IMR-90 (cell line): Measurements from ENCODE around the gene CYFIP2. TPM values are rescaled to one million over a fixed set of nuclear protein-coding genes. Genes with fewer than 3 reads are reported as not detected.
A peak's percentile ranks its signal among the peaks of the same experiment; 100 is the strongest.

Experiments
- ATAC-seq: fragments of 200-7000 bp; cut with Tn5 transposase; 2 replicates; pipeline ENCODE4 v1.9.1; 2020; ENCODE audit warnings: low read depth, mild to moderate bottlenecking, moderate library complexity
- BruUV-seq: library from RNA; stranded (reverse); fragments of 400-500 nt; replicated peaks from 2 replicates; lab custom pipeline; 2021; lab: Mats Ljungman, UMichigan
- CTCF ChIA-PET: fragments of 300-600 bp; formaldehyde crosslinking; extraction: SDS; loops from one replicate; lab custom pipeline; 2021; ENCODE audit warnings: antibody characterized with exemption; lab: Yijun Ruan, JAX
- POLR2A ChIA-PET: fragments of 300-600 bp; sonication (Branson Sonifier 250); formaldehyde crosslinking; loops from one replicate; lab custom pipeline; 2022; ENCODE audit warnings: antibody characterized with exemption; ENCODE audit not compliant: unreplicated experiment; lab: Charles Lee
- DNase-seq: peaks from one replicate; pipeline ENCODE4 v3.0.0; 2013
- H2AFZ ChIP-seq: replicated peaks from 2 replicates; pipeline ENCODE3; 2013; ENCODE audit warnings: low read length, mild to moderate bottlenecking; ENCODE audit not compliant: poor library complexity
- H2AK5ac ChIP-seq: 2 replicates; pipeline ENCODE4 v1.6.1; 2013; ENCODE audit warnings: low read depth, low read length, inconsistent platforms
- H2AK9ac ChIP-seq: replicated peaks from 2 replicates; pipeline ENCODE3; 2013; ENCODE audit warnings: mild to moderate bottlenecking, low read depth, low read length, moderate library complexity; ENCODE audit not compliant: poor library complexity
- H2BK120ac ChIP-seq: 2 replicates; pipeline ENCODE4 v1.6.1; 2013; ENCODE audit warnings: low read depth, low read length, inconsistent platforms
- H2BK15ac ChIP-seq: 3 replicates; pipeline ENCODE4 v1.6.1; 2013; ENCODE audit warnings: low read depth, low read length, inconsistent platforms
- H2BK20ac ChIP-seq: 2 replicates; pipeline ENCODE4 v1.6.1; 2013; ENCODE audit warnings: low read depth, mild to moderate bottlenecking, inconsistent platforms, low read length, moderate library complexity
- H2BK5ac ChIP-seq: 2 replicates; pipeline ENCODE4 v1.6.1; 2013; ENCODE audit warnings: mild to moderate bottlenecking, low read depth, low read length, inconsistent platforms; ENCODE audit not compliant: poor library complexity, severe bottlenecking
- H3K14ac ChIP-seq: replicated peaks from 2 replicates; pipeline ENCODE4 v1.6.1; 2013; ENCODE audit warnings: low read depth, low read length, inconsistent platforms
- H3K18ac ChIP-seq: 2 replicates; pipeline ENCODE4 v1.6.1; 2013; ENCODE audit warnings: low read depth, low read length, control low read depth
- H3K23ac ChIP-seq: 2 replicates; pipeline ENCODE4 v1.6.1; 2013; ENCODE audit warnings: low read depth, low read length, inconsistent platforms
- H3K27ac ChIP-seq: 2 replicates; pipeline ENCODE4 v1.5.1; 2013; ENCODE audit warnings: mild to moderate bottlenecking, control low read depth, low read length; ENCODE audit not compliant: insufficient read depth
- H3K27me3 ChIP-seq: 2 replicates; pipeline ENCODE4 v1.6.1; 2013; ENCODE audit warnings: low read length; ENCODE audit not compliant: control insufficient read depth, insufficient read depth
- H3K36me3 ChIP-seq: 2 replicates; pipeline ENCODE4 v1.6.1; 2013; ENCODE audit warnings: low read length, mixed read lengths; ENCODE audit not compliant: control insufficient read depth, insufficient read depth
- H3K4ac ChIP-seq: 2 replicates; pipeline ENCODE4 v1.6.1; 2013; ENCODE audit warnings: low read depth, low read length, inconsistent platforms
- H3K4me1 ChIP-seq: 2 replicates; pipeline ENCODE4 v1.6.1; 2013; ENCODE audit warnings: low read length, mixed read lengths; ENCODE audit not compliant: control insufficient read depth, insufficient read depth
- H3K4me2 ChIP-seq: 2 replicates; pipeline ENCODE4 v1.6.1; 2013; ENCODE audit warnings: low read depth, mild to moderate bottlenecking, control low read depth, low read length, moderate library complexity
- H3K4me3 ChIP-seq: 2 replicates; pipeline ENCODE4 v1.5.1; 2013; ENCODE audit warnings: low read depth, mild to moderate bottlenecking, control low read depth, low read length, moderate library complexity; ENCODE audit not compliant: insufficient read depth
- H3K56ac ChIP-seq: 2 replicates; pipeline ENCODE4 v1.6.1; 2013; ENCODE audit warnings: low read length, inconsistent platforms; ENCODE audit not compliant: insufficient read depth; ENCODE audit errors: extremely low read depth
- H3K79me1 ChIP-seq, 2 experiments: 2 replicates each; pipeline ENCODE4 v1.6.1; 2013; ENCODE audit warnings: low read length in 2 of 2, inconsistent platforms in 1 of 2, low read depth in 1 of 2
- H3K9ac ChIP-seq: 2 replicates; pipeline ENCODE4 v1.6.1; 2013; ENCODE audit warnings: low read depth, low read length, control low read depth
- H3K9me1 ChIP-seq: 2 replicates; pipeline ENCODE4 v1.6.1; 2013; ENCODE audit warnings: low read length, inconsistent platforms; ENCODE audit not compliant: insufficient read depth
- H3K9me3 ChIP-seq: 2 replicates; pipeline ENCODE4 v1.6.1; 2013; ENCODE audit warnings: low read length; ENCODE audit not compliant: control insufficient read depth, insufficient read depth
- H4K20me1 ChIP-seq: 2 replicates; pipeline ENCODE4 v1.6.1; 2013; ENCODE audit warnings: low read length, inconsistent platforms; ENCODE audit not compliant: insufficient read depth
- H4K5ac ChIP-seq: 2 replicates; pipeline ENCODE4 v1.6.1; 2013; ENCODE audit warnings: mild to moderate bottlenecking, low read depth, low read length, control low read depth
- H4K8ac ChIP-seq, 2 experiments: 2 replicates each; pipeline ENCODE4 v1.6.1; 2013; ENCODE audit warnings: low read depth in 2 of 2, low read length in 2 of 2, control low read depth in 1 of 2, inconsistent platforms in 1 of 2
- H4K91ac ChIP-seq: 2 replicates; pipeline ENCODE4 v1.6.1; 2013; ENCODE audit warnings: low read depth, low read length, inconsistent platforms; ENCODE audit not compliant: insufficient read depth
- BHLHE40 ChIP-seq: fragments of 150-350 bp; IDR thresholded peaks from 2 replicates; pipeline ENCODE4 v1.6.1; 2016; ENCODE audit warnings: mild to moderate bottlenecking, low read depth, low read length
- CEBPB ChIP-seq: IDR thresholded peaks from 2 replicates; pipeline ENCODE4 v1.6.1; 2012; ENCODE audit warnings: low read depth, low read length, improper control_type of control experiment
- CHD1 ChIP-seq: IDR thresholded peaks from 2 replicates; pipeline ENCODE4 v1.6.1; 2012; ENCODE audit warnings: low read depth, low read length, improper control_type of control experiment
- FOS ChIP-seq: fragments of 150-350 bp; IDR thresholded peaks from 2 replicates; pipeline ENCODE4 v1.6.1; 2016; ENCODE audit warnings: low read depth, low read length
- MAZ ChIP-seq: IDR thresholded peaks from 2 replicates; pipeline ENCODE4 v1.6.1; 2012; ENCODE audit warnings: low read depth, mild to moderate bottlenecking, low read length, improper control_type of control experiment, moderate library complexity, borderline replicate concordance
- MXI1 ChIP-seq: IDR thresholded peaks from 2 replicates; pipeline ENCODE4 v1.6.1; 2012; ENCODE audit warnings: low read depth, mild to moderate bottlenecking, low read length, moderate library complexity, borderline replicate concordance
- RCOR1 ChIP-seq: IDR thresholded peaks from 2 replicates; pipeline ENCODE4 v1.6.1; 2012; ENCODE audit warnings: mild to moderate bottlenecking, low read length, improper control_type of control experiment; ENCODE audit not compliant: insufficient replicate concordance
- SMC3 ChIP-seq: fragments of 150-350 bp; IDR thresholded peaks from 2 replicates; pipeline ENCODE4 v1.6.1; 2016; ENCODE audit warnings: low read depth, mild to moderate bottlenecking, antibody characterized with exemption, low read length, moderate library complexity
- WGBS, 2 experiments: methylation state at CpG; one replicate each; pipeline versions ENCODE4 v1.1.5 to v1.1.7; 2013; ENCODE audit warnings: missing lambda C conversion rate in 2 of 2; ENCODE audit not compliant: insufficient read length in 1 of 2; ENCODE audit errors: extremely low coverage in 2 of 2; 5-methylcytosine and 5-hydroxymethylcytosine counted together
- dilution Hi-C: fragments of 300-500 bp; cut with HindIII; formaldehyde crosslinking; loops from one replicate; pipeline ENCODE4 v1.14.3; 2018; ENCODE audit warnings: low sequenced_read_pairs; ENCODE audit not compliant: unreplicated experiment
- in situ Hi-C: fragments of 300-500 bp; cut with MboI; formaldehyde crosslinking; loops from 3 replicates; pipeline ENCODE4 v1.14.3; 2019; ENCODE audit warnings: low sequenced_read_pairs, inconsistent platforms, mixed read lengths
- intact Hi-C: fragments of 100-400 bp; cut with micrococcal nuclease; formaldehyde crosslinking; loops from 2 replicates; pipeline ENCODE4 v1.10.0; 2022
- polyA plus RNA-seq, 3 experiments: library from polyadenylated mRNA; depleted of rRNA; stranded (reverse); fragments of >200 nt; gene quantifications; 2 replicates each; pipeline ENCODE4 v1.2.3, GENCODE V29; 2012; ENCODE audit warnings: low replicate concordance in 1 of 3
- total RNA-seq: library from RNA; depleted of rRNA; stranded (reverse); fragments of >200 nt; gene quantifications from 2 replicates; pipeline ENCODE4 v1.2.3, GENCODE V29; 2012
- TF ChIP-seq, protein P1 (sequence below): fragments of 150-350 bp; IDR thresholded peaks from 2 replicates; pipeline ENCODE4 v1.6.1; 2016; ENCODE audit warnings: low read depth, mild to moderate bottlenecking, low read length, moderate library complexity, borderline replicate concordance
- TF ChIP-seq, protein P2 (sequence below): fragments of 150-350 bp; IDR thresholded peaks from 2 replicates; pipeline ENCODE4 v1.6.1; 2017; ENCODE audit warnings: mild to moderate bottlenecking, antibody characterized with exemption, low read length, low read depth
- TF ChIP-seq, protein P3 (sequence below): conservative IDR thresholded peaks from 2 replicates; pipeline ENCODE4 v1.5.1; 2012; ENCODE audit warnings: mild to moderate bottlenecking, low read depth, low read length, improper control_type of control experiment

CYFIP2 gene
- total and polyA plus RNA-seq, 2 of the 4 experiments (the other 2 are of a cell fraction) = 6.8 to 13.4 TPM

DNA sequence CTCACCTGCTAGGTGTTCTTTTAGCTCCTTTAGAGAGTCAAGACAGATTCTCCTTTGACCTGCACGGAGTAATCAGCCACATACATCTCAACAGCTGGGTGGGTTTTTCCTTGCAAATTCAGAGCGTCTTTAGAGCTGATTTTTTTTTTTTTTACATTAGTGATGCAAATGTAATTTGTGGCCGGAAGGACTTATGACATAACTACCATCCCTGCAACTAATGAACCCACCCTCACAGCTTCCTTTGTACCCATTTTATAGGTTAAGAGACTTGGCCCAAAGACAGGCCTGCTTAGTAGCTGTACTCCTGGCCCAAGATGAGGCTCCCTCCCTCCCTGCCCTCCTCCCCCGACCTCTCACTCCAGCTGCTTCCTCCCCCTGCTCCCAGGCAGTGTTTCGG lies 124.2 kb downstream of the CYFIP2 start:
- WGBS, 2 experiments = no CpG with 5 or more reads among the region's 5 CpGs
- no peak overlapping the region for H3K4me2 ChIP-seq
- peak overlapping the region; percentile 83 for H2AFZ ChIP-seq

More for the DNA sequence above, 124.2 kb downstream of the CYFIP2 start:
- Histone ChIP-seq H2BK120ac (peak overlapping the region; percentile 88), H3K27ac (peak overlapping the region; percentile 26; the same call in 1 of the 2 replicates), H2BK15ac (peak overlapping the region; percentile 90), H3K4ac (peak overlapping the region; percentile 95), H3K4me3 (no peak overlapping the region), H2AK9ac (peak overlapping the region; percentile 79), H3K23ac (peak overlapping the region; percentile 11; the same call in 1 of the 2 replicates), H2BK20ac (peak overlapping the region; percentile 75), H3K4me1 (peaks cover 17% of the 10 kb centered on the region), H4K91ac (peak overlapping the region; percentile 71), H3K9me1 (peaks cover 22% of the 10 kb centered on the region), H4K8ac (peak overlapping the region; percentile 1 to 73; a peak in 2 of 4 replicates), H3K14ac (peak overlapping the region; percentile 64), H3K9me3 (no peaks in the 10 kb centered on the region), H3K27me3 (no peaks in the 10 kb centered on the region), H4K5ac (peak overlapping the region; percentile 5; the same call in 1 of the 2 replicates), H3K56ac (no peak overlapping the region), H2AK5ac (peak overlapping the region; percentile 96), H4K20me1 (no peaks in the 10 kb centered on the region), H3K79me1 (peaks cover 0 to 16% of the 10 kb centered on the region in 2 experiments; a peak in 2 of 4 replicates), H3K36me3 (no peaks in the 10 kb centered on the region), H3K9ac (no peak overlapping the region), H3K18ac (no peak overlapping the region; the same call in 1 of the 2 replicates), H2BK5ac (peak overlapping the region; percentile 65)
- ATAC-seq (no peak; the same call in 1 of the 2 replicates), DNase-seq (no peak)
- dilution Hi-C loops (no loop called here), intact Hi-C loops (no loop called here), in situ Hi-C loops (no loop called here)
- no TSS peak for BruUV-seq
- TF ChIP-seq BHLHE40 (no peak), CHD1 (no peak), FOS (no peak), MAZ (no peak), MXI1 (no peak), CEBPB (no peak), SMC3 (no peak), RCOR1 (no peak)
- TF ChIP-seq, protein P1, sequence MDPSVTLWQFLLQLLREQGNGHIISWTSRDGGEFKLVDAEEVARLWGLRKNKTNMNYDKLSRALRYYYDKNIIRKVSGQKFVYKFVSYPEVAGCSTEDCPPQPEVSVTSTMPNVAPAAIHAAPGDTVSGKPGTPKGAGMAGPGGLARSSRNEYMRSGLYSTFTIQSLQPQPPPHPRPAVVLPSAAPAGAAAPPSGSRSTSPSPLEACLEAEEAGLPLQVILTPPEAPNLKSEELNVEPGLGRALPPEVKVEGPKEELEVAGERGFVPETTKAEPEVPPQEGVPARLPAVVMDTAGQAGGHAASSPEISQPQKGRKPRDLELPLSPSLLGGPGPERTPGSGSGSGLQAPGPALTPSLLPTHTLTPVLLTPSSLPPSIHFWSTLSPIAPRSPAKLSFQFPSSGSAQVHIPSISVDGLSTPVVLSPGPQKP = no peak
- TF ChIP-seq, protein P2, sequence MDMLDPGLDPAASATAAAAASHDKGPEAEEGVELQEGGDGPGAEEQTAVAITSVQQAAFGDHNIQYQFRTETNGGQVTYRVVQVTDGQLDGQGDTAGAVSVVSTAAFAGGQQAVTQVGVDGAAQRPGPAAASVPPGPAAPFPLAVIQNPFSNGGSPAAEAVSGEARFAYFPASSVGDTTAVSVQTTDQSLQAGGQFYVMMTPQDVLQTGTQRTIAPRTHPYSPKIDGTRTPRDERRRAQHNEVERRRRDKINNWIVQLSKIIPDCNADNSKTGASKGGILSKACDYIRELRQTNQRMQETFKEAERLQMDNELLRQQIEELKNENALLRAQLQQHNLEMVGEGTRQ = no peak
- TF ChIP-seq, protein P3, sequence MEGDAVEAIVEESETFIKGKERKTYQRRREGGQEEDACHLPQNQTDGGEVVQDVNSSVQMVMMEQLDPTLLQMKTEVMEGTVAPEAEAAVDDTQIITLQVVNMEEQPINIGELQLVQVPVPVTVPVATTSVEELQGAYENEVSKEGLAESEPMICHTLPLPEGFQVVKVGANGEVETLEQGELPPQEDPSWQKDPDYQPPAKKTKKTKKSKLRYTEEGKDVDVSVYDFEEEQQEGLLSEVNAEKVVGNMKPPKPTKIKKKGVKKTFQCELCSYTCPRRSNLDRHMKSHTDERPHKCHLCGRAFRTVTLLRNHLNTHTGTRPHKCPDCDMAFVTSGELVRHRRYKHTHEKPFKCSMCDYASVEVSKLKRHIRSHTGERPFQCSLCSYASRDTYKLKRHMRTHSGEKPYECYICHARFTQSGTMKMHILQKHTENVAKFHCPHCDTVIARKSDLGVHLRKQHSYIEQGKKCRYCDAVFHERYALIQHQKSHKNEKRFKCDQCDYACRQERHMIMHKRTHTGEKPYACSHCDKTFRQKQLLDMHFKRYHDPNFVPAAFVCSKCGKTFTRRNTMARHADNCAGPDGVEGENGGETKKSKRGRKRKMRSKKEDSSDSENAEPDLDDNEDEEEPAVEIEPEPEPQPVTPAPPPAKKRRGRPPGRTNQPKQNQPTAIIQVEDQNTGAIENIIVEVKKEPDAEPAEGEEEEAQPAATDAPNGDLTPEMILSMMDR = no peak
- CTCF ChIA-PET = no interaction called here
- POLR2A ChIA-PET = no interaction called here
